NCI-H446 (cell line): Measurements from ENCODE around the gene GNAQ.

ENCODE experiments used
- DNase-seq, 2 experiments: peaks; one replicate each; lab custom pipeline; 2025; lab: John Stamatoyannopoulos, UW

The GNAQ gene

GRCh38 chr9:77815260-77815659, 216.4 kb downstream of the GNAQ start:
- DNase-seq = no peak

DNA sequence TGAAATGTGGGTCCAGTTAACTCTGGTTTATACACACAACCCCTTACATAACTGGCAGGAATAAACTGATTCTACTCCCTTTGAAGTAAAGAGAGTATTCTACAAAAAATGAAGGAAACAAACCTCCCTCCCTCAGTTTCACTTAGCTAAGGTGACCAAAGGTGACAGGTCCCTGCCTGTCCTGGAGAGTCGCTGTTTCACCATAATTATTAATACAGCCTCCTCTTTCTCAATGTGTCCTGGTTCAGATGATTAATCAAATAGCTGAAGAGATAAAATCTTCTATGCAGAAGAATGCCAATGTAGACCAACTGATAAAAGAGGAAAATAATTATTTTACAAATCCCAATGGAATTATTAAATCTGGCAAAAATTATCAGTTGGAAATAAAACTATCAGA, 219.8 kb downstream of the GNAQ start:
- DNase-seq = no peak

DNA sequence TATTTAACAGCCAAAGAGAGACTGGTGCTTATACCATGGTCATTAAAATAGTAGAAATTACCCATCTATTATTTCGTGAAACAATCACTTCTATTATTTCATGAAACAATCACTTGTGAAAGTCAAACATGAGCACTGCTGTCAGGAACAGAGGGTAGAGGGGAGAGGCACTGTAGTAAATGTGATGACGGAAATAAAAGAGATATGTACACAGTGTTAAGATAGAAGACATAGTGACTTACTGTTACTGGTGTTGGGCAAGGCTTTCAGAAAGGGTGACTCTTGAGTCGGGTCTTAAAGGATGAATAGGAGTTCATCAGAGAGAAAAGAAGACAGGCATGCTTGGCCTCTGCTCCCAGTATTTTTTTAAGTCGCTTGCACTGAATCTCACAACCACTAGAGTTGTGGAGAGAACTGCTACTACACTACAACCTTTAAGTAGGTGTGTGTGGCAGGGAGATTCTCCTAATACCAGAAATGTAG, 220.9 kb downstream of the GNAQ start:
- no peak for DNase-seq

DNA sequence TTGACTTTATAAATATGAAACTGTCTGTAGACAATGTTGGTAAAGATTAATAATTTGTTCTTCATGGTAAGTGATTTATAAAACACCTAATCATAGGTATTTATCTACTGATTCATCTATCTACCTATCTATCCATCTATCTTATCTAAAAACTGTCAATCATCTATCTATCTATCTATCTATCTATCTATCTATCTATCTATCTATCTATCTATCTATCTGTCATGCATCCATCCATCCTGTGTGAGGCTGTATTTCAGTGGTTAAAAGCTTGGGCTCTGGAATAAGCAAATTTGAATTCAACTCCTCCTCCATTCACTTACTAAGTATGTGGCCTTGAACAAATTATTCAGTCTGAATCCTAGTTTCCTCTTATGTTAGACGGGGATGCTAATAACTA, 221.6 kb downstream of the GNAQ start:
- no peak for DNase-seq

GRCh38 chr9:77809552-77809951, 222.1 kb downstream of the GNAQ start:
- DNase-seq = no peak

DNA sequence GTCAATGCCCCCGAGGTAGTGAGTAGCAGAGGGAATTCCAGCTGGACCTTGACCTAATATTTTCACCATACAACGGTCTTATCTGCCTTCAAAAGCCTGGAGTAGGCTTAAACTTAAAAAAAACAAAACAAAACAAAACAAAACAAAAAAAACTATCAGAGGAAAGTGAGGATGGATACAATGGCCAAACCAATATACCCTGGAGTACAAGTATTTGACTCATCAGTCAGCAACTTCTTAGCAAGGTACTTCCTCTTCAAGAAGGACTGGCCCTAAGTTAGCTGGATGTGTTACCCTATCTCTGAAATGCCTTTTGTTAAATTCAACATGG, 222.9 kb downstream of the GNAQ start:
- no peak for DNase-seq

GRCh38 chr9:77807846-77808750, 223.5 kb downstream of the GNAQ start:
- DNase-seq = no peak

DNA sequence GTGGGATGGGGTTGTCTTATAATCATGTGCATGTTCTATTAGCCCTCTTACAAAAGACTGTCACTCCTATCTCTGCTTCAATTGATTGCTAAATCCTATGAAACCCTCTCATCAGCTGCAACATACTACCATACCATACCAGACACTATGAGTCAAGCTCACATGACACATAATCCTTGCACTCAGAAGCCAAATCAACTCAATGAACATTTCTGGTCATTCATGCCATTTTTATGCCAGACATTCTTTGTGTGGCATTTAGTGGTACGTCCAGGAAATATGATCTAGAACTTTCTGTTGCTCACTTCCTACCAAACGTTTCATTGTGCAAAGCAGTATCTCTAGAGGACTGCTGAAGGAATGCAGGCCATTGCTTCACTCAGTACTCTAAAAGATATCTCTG, 224.3 kb downstream of the GNAQ start:
- no peak for DNase-seq

GRCh38 chr9:77806741-77807140, 224.9 kb downstream of the GNAQ start:
- DNase-seq = no peak

DNA sequence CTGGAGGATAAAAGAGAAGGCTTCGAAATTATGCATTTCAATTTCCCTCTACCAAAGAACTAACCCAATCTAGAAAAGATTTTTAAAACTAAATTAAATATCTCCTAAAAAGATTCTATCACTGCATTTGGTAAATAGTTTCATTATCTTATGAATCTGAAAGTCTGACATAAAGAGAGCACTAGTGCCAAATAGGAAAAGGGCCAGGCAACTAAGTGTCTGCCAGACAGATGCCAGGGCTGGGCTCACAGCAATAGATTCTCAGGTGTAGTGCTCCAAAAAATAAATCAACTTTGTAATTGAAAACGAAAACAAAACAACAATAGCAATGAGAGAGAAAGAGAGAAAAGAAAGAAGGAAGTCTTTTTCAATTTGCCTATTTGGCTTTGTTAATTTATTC, 225.8 kb downstream of the GNAQ start:
- no peak for DNase-seq

GRCh38 chr9:77803423-77803822, 228.2 kb downstream of the GNAQ start:
- no peak for DNase-seq

DNA sequence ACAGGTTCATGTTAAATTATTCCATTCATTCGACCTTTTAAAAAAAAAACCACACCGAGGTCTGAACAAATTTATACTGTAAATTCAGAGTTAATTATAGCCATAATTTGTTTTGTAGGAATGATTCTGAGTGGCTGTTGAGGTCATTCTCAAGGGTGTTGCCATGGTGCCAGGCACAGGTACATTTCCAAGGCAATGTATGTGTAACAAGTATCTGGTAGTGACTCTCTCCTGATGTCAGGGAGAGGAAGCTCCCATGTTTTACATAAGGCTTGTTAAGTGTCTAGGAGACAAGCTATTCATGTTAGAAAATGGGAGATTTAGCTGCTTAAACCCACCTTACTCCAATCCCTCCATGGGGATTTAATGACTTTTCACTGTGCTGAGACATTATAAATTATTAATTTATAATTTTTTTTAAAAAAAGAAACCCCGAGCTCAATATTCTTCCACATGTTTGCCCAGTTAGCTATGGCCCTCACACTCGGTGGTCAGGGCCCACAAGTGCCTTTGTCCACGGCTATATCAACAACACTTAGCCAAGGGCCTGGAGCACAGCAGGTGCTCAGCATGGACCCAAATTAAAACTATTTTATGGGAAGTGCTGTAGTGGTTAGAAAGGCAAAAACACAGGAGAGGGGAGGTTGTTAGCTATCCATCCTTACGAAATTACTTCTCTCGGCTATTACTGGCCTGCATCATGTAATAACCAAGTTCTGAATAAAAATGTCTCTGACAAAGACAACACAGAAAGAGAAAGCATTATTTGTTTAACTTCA, 228.9 kb downstream of the GNAQ start:
- no peak for DNase-seq

DNA sequence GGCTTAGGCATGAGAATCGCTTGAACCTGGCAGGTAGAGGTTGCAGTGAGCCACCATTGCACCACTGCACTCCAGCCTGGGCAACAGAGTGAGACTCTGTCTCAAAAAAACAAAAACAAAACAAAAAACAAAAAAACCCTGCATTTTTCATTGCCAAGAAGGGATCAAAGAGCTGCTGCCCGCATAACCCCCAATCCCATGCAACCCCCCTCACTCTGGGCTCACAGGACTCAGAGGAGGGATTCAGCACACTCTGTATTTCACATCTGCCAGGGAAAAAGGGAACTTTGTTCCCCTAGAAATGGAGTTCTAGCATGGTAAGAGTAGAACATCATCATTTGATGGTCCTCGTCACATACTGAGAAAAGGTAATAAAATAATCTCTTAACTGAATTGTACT, 229.5 kb downstream of the GNAQ start:
- DNase-seq = no peak

GRCh38 chr9:77800924-77801551, 230.6 kb downstream of the GNAQ start:
- no peak for DNase-seq

GRCh38 chr9:77798140-77798539, 233.5 kb downstream of the GNAQ start:
- no peak for DNase-seq

DNA sequence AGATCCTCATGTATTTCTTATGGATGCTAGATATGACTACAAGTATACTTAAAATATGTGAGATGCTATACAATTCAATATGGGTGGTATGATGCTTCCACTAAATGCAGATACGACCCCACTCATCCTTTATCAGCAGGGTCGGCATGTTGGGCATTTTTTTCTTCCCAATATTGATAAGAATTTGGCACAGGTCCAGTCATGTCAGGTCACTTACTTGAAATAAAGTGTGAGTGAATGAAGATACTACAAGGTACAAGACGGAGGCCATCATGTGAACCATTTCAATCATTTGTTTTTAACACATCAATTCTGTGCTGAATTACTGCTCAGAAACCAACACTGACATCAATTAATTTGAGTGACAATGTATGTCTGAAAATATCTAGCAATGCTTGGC, 236.6 kb downstream of the GNAQ start:
- no peak for DNase-seq

- DNase-seq = no peak
Measured at GRCh38 chr9:77793849-77794248, 237.8 kb downstream of the GNAQ start.

GRCh38 chr9:77789891-77790290, 241.7 kb downstream of the GNAQ start:
- no peak for DNase-seq

DNA sequence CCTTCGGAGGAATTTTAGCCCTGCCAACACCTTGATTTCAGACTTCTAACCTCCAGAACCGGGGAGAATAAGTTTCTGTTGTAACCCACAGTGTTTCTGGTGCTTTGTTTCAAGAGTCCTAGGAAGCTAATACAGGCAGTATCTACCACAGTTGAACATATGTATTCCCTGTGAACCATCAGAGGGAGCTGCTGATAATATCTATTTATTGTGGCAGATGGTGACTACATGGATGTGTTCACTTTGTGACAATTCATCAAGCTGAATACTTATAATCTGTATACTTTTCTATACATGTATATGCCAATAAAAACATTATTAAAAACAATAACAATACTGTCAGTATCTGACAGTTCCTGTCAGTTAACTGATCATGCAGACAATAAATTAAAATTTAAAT, 246.3 kb downstream of the GNAQ start:
- no peak for DNase-seq

DNA sequence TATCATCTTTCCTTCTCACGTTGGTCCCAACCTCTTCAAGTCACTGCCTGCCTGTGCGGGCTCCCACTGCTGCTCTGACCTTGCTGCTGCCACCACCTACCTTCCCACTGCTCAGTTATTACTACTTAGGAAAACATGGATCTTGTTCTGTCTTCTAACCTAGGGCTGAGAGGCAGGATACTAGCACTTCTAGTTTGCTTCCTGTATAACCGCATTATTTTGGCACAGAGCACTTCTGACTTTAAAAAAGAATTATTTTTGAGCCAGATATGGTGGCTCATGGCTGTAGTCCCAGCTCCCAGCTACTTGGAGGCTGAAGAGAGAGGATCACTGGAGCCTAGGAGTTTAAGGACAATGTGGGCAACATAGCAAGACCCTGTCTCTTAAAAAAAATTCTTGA, 248.1 kb downstream of the GNAQ start:
- DNase-seq = no peak

DNA sequence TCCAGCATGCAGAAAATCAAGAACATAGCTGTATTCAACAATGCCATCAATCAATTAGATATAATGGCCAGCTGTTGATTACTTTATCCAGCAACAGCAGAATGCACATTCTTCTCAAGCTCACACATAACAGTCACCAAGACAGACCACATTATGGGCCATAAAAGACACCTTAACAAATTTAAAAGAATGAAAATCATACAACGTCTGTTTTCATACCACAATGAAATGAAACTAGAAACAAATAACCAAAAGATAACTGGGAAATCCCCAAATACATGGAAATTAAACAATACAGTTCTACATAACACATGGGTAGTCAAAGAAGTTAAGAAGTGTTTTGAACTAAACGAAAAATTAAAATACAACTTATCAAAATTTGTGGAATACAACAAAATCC, 252.6 kb downstream of the GNAQ start:
- no peak for DNase-seq

DNA sequence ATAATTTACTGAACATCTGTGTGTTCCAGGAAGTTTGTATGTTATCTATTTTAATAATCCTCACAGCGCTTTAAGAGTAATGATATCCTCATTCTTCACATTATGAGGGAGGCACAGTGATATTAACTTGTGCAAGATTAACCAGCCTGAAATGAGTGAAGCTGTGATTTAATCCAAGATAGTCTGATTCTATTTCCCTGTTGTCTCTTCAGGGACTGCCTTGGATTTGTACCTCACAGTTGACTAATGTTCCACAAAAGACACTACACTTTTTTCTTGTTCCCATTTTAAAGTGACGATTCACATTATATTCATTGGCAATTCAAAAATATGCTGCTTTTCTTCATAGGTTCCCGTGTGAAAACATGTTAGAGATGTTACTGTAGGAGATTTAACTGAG, 258.2 kb downstream of the GNAQ start:
- DNase-seq = no peak

GRCh38 chr9:77772646-77773045, 259.0 kb downstream of the GNAQ start:
- no peak for DNase-seq
